Kidney tubule cell (primary cell): ENCODE data around the gene CYSLTR2.
"Not testable (repeated sequence)": the region's sequence is repeated elsewhere in the genome, so short reads cannot be mapped to it uniquely, and the experiment has no call there.

Experiments
- DNase-seq: peaks from one replicate; pipeline ENCODE4 v3.0.0-alpha.2; 2018; ENCODE audit warnings: low spot score

Gene CYSLTR2

GRCh38 chr13:48644951-48645350, 8.8 kb upstream of the CYSLTR2 start:
- no peak for DNase-seq

- no peak for DNase-seq
These were observed 7.9 kb upstream of the CYSLTR2 start for GRCh38 chr13:48645845-48646244.

- DNase-seq = no peak
These were observed 6.9 kb upstream of the CYSLTR2 start for GRCh38 chr13:48646791-48647190.

DNA sequence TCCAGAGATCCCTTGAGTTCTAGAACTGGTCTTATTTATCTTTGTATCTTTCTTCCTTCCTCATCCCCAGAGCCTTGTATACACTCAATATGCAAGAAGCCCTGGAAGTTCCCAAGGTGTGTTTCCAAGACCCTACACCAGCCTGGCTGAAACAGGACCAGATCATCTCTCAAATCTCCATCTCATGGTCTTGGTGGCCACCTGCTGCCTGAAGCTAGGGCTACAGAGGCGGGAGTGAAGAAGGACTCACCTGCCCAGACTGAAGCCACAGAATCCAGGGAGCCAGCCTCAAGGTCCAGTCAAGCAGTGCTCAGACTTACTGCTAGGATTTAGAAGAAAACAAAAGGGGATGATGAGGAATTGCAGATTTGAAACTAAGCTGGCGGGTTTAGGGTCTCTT, 6.1 kb upstream of the CYSLTR2 start:
- DNase-seq = no peak

GRCh38 chr13:48648446-48648845, 5.3 kb upstream of the CYSLTR2 start:
- DNase-seq = no peak

GRCh38 chr13:48652851-48653471, 768 bp upstream of the CYSLTR2 start:
- DNase-seq = no peak

DNA sequence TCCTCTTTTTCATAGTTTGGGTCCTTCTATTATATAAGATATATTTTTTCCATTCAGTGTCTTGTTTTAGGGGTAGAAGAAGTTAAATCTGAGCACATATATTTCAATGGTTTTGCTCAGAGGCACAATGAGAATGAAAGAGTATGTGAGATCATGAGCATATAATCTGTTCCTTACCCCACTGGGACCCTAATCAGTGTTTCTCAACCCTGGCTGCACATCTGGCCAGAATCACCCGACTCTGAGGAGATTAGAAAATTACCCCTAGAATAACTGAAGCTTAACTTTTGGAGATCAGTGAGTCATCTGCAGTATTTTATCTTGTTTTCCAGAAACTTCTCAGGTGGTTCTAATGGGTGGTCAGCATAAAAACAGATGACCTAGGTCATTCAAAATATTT, 782 bp downstream of the CYSLTR2 start:
- no peak for DNase-seq

- no peak for DNase-seq
These were observed 1.6 kb downstream of the CYSLTR2 start for GRCh38 chr13:48655291-48655690.

GRCh38 chr13:48656608-48657007, 2.9 kb downstream of the CYSLTR2 start:
- DNase-seq = no peak

- DNase-seq = no peak
These were observed 6.8 kb downstream of the CYSLTR2 start for GRCh38 chr13:48660361-48661076.

DNA sequence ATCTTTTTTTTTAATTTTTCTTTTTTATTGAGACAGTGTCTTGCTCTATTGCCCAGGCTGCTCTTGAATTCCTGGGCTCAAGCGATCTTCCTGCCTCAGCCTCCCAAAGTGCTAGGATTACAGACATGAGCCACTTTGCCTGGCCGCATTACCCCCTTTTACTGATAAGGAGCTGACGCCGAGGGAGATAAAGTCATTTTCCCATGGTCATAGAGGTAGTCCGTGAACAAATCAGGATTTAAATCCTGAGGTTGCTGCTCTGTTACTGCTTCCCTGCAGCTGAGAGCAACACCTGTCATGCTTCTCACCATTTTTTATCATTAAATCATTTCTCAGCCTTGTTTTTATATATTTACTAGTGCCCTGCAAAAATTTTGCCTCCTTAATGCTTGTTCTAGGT, 7.4 kb downstream of the CYSLTR2 start:
- no peak for DNase-seq

- no peak for DNase-seq
These were observed 8.5 kb downstream of the CYSLTR2 start for GRCh38 chr13:48662226-48662625.

DNA sequence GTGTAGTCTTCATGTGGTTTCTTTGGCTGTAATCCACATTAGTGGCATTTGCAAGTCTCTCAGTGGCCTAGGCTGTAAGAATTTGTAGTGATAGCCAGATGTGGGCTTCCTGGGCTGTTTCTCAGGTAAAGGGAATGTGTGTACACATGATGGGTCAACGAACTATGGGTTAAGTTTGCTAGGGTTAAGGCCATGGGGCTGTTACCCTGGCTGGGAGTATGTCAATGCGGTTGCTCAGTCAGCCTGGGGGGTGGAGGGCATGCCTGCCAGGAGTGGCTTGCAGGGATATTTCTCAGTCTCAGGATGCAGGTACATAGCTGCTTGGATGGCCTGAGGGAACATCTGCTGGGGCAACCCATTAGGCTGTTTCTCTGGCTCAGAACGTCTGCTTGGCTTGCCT, 13.4 kb downstream of the CYSLTR2 start:
- no peak for DNase-seq

DNA sequence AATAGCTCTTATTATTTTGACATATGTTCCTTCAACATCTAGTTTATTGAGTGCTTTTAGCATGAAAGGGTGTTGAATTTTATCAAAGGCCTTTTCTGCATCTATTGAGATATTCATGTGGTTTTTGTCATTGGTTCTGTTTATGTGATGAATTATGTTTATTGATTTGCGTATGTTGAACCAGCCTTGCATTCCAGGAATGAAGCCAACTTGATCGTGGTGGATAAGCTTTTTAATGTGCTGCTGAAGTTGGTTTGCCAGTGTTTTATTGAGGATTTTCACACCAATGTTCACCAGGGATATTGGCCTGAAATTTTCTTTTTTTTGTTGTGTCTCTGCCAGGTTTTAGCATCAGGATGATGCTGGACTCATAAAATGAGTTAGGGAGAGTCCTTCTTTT, 17.7 kb downstream of the CYSLTR2 start:
- DNase-seq = not testable (repeated sequence)

- DNase-seq = no peak
These were observed 21.5 kb downstream of the CYSLTR2 start for GRCh38 chr13:48675247-48675646.

- no peak for DNase-seq
These were observed 24.6 kb downstream of the CYSLTR2 start for GRCh38 chr13:48678316-48678715.

GRCh38 chr13:48679941-48680680, 26.4 kb downstream of the CYSLTR2 start:
- no peak for DNase-seq

DNA sequence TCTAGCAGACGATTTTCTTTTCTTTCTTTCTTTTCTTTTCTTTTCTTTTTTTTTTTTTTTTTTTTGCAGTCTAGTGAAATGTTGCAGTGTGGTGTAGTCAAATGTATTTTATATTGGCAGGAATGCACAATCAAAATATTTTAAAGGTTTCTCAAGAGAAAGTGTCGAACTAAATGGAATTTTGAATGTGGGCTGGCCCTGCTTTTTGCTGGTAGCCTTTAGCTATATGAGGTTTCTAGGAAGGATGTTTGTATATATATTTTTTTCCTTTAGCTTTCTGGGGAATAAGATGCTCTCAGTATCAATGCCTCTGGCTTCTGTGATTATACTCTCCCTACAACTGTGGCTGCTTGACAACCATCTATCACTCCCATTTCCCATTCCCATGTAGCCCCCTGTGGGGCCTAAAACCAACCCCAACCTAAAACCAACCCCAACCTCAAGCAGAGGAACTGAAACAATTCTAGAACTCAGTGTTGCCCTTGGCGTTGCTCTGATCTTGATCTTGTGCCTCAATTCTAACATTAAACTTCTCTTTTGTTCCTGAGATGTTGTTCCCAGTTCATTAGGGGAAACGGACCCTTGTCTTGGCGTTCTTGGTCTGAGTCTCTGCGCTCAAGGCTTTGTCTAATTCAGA, 27.1 kb downstream of the CYSLTR2 start:
- no peak for DNase-seq

- DNase-seq = no peak
These were observed 28.2 kb downstream of the CYSLTR2 start for GRCh38 chr13:48681905-48682304.

- no peak for DNase-seq
These were observed 28.7 kb downstream of the CYSLTR2 start for GRCh38 chr13:48682436-48682835.

GRCh38 chr13:48686636-48687210, 33.0 kb downstream of the CYSLTR2 start:
- no peak for DNase-seq

- no peak for DNase-seq
These were observed 33.5 kb downstream of the CYSLTR2 start for GRCh38 chr13:48687249-48687648.
